BE2C (cell line): ENCODE results near the gene SH3RF3.

Experiments used
- DNase-seq: peaks from one replicate; pipeline ENCODE4 v3.0.0-alpha.2; 2020
- H3K27me3 ChIP-seq: fragments of 250-450 bp; sonication (Bioruptor Pico); 2 replicates; pipeline ENCODE4 v1.5.1; 2020; ENCODE audit warnings: mild to moderate bottlenecking
- H3K36me3 ChIP-seq: fragments of 250-450 bp; sonication (Bioruptor Pico); 2 replicates; pipeline ENCODE4 v1.5.1; 2020; ENCODE audit warnings: mild to moderate bottlenecking
- H3K4me1 ChIP-seq: fragments of 250-450 bp; sonication (Bioruptor Pico); 2 replicates; pipeline ENCODE4 v1.5.1; 2020
- H3K4me3 ChIP-seq: 2 replicates; pipeline ENCODE4 v1.5.1; 2011; ENCODE audit warnings: low read depth, low read length
- H3K9me3 ChIP-seq: fragments of 250-450 bp; sonication (Bioruptor Pico); 2 replicates; pipeline ENCODE4 v1.5.1; 2020
- CTCF ChIP-seq: IDR thresholded peaks from 2 replicates; pipeline ENCODE4 v1.5.1; 2012; ENCODE audit warnings: mild to moderate bottlenecking, low read depth, low read length

The SH3RF3 gene

GRCh38 chr2:109341355-109342255, 212.6 kb downstream of the SH3RF3 start:
- no peak for DNase-seq
- H3K27me3 ChIP-seq, result no peaks in the 10 kb centered on the region
- no peaks in the 10 kb centered on the region for H3K36me3 ChIP-seq
- no peaks in the 10 kb centered on the region for H3K4me1 ChIP-seq
- no peaks in the 10 kb centered on the region for H3K9me3 ChIP-seq
- no peak for TF ChIP-seq CTCF
- no peak overlapping the region for H3K4me3 ChIP-seq

GRCh38 chr2:109342256-109342850, 213.3 kb downstream of the SH3RF3 start:
- no peaks in the 10 kb centered on the region for H3K27me3 ChIP-seq
- H3K4me1 ChIP-seq, result no peaks in the 10 kb centered on the region
- no peak for DNase-seq
- H3K4me3 ChIP-seq, result no peak overlapping the region
- no peaks in the 10 kb centered on the region for H3K9me3 ChIP-seq
- no peak for TF ChIP-seq CTCF
- no peaks in the 10 kb centered on the region for H3K36me3 ChIP-seq

GRCh38 chr2:109342930-109343329, 213.9 kb downstream of the SH3RF3 start:
- no peak for DNase-seq
- Histone ChIP-seq H3K4me1 (no peaks in the 10 kb centered on the region), H3K9me3 (no peaks in the 10 kb centered on the region), H3K36me3 (no peaks in the 10 kb centered on the region), H3K27me3 (no peaks in the 10 kb centered on the region), H3K4me3 (no peak overlapping the region)
- no peak for TF ChIP-seq CTCF

GRCh38 chr2:109343460-109343859, 214.5 kb downstream of the SH3RF3 start:
- Histone ChIP-seq H3K4me1 (no peaks in the 10 kb centered on the region), H3K36me3 (no peaks in the 10 kb centered on the region), H3K4me3 (no peak overlapping the region), H3K27me3 (no peaks in the 10 kb centered on the region), H3K9me3 (no peaks in the 10 kb centered on the region)
- no peak for DNase-seq
- TF ChIP-seq CTCF, result no peak

GRCh38 chr2:109344270-109344805, 215.3 kb downstream of the SH3RF3 start:
- no peak for DNase-seq
- Histone ChIP-seq H3K9me3 (no peaks in the 10 kb centered on the region), H3K27me3 (no peaks in the 10 kb centered on the region), H3K36me3 (no peaks in the 10 kb centered on the region), H3K4me3 (no peak overlapping the region), H3K4me1 (no peaks in the 10 kb centered on the region)
- TF ChIP-seq CTCF, result no peak

GRCh38 chr2:109345091-109345490, 216.1 kb downstream of the SH3RF3 start:
- H3K36me3 ChIP-seq, result no peaks in the 10 kb centered on the region
- H3K4me1 ChIP-seq, result no peaks in the 10 kb centered on the region
- no peak overlapping the region for H3K4me3 ChIP-seq
- H3K27me3 ChIP-seq, result no peaks in the 10 kb centered on the region
- TF ChIP-seq CTCF, result no peak
- H3K9me3 ChIP-seq, result no peaks in the 10 kb centered on the region
- DNase-seq, result no peak
